GM12864 (cell line): ENCODE results near the gene CDC42BPA.

ENCODE experiments used
- DNase-seq: peaks from one replicate; pipeline ENCODE4 v3.0.0-alpha.2; 2011; ENCODE audit warnings: low read depth
- H3K4me3 ChIP-seq: 2 replicates; pipeline ENCODE4 v1.5.1; 2011; ENCODE audit warnings: mild to moderate bottlenecking, low read depth, low read length, control low read depth
- TF ChIP-seq, protein P1 (sequence below): IDR thresholded peaks from 2 replicates; pipeline ENCODE4 v1.5.1; 2011; ENCODE audit warnings: low read depth, mild to moderate bottlenecking, moderate library complexity, low read length, control low read depth, inconsistent platforms; ENCODE audit errors: missing control alignments

Gene CDC42BPA

DNA sequence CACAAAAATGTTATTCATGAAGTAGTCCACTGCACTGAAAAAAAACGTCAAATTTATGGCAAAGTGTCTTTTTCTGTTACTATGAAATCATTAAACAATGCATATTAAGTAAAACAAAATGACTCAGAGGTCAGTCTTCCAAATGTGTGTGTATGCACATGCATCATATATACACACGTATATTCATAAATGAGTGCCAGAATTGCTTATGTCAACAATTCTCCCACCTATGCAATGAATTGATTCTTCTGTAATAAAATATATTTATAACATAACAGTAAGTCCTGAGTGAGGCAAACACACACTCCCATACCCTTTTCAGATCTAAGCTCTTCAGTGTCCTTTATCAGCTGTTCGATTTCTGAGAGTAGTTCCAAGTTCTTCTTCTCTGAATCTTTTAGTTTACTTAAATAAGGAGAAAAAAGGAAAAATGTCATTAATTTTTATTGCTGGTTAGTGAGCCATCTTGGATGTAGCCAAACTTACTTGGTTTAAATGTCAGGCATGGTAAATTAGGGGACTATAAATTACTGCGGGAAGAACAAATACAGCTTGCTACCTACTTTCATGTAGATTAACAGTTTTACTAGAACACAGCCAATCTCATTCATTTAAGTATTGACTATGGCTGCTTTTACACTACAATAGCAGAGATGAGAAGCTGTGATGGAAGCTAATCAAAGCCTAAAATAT is 246.3 kb downstream of the CDC42BPA start:
- no peak for DNase-seq
- H3K4me3 ChIP-seq = no peak overlapping the region
- TF ChIP-seq, protein P1, sequence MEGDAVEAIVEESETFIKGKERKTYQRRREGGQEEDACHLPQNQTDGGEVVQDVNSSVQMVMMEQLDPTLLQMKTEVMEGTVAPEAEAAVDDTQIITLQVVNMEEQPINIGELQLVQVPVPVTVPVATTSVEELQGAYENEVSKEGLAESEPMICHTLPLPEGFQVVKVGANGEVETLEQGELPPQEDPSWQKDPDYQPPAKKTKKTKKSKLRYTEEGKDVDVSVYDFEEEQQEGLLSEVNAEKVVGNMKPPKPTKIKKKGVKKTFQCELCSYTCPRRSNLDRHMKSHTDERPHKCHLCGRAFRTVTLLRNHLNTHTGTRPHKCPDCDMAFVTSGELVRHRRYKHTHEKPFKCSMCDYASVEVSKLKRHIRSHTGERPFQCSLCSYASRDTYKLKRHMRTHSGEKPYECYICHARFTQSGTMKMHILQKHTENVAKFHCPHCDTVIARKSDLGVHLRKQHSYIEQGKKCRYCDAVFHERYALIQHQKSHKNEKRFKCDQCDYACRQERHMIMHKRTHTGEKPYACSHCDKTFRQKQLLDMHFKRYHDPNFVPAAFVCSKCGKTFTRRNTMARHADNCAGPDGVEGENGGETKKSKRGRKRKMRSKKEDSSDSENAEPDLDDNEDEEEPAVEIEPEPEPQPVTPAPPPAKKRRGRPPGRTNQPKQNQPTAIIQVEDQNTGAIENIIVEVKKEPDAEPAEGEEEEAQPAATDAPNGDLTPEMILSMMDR = no peak

DNA sequence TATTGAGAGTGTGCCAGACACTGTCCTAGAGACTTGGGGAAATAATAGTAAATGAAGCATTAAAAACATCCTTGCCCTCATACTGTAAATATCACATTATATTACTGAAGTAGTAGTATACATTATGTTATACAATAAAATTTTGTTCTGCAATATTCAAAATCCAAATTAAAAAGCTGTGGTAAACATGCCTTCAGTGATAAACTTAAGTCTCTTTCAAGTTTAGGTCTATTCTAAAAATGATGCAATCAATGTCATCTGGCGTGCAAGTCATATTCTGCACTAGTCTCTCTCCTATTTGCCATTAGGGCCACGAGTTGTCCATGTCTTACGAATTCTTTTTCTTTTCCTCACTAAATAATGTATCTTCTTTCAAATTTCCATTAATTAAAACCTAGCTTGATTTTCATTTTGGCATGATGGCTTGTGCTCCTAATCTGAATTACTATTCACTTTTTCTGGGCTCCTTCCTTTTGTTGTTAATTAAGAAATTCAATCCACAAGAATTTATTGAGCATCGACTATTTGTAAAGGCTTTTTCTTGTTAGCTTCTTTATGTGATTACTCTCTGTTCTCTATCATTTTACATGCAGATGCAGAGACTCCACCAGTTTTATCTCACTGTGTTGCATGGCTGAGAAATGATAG is 247.5 kb downstream of the CDC42BPA start:
- H3K4me3 ChIP-seq = no peak overlapping the region
- TF ChIP-seq, protein P1 = no peak
- DNase-seq = no peak

DNA sequence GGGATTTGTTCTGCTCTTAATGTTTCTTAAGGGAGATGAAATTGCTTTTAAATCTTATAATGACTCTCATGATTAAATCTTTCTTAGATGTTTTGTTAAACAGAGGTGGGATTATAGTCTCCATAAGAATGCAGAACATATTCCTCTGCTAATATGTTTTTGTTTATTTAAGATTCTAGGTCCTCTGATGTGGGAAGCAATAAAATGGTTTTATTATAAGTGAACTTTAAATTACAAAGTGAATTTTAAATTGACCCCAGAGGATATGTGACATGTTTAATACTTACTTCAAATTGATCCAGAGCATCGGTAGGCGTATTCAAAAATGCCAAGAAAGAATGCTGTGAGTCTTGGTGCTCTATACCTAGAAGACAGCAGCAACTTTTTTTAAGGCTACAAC is 248.8 kb downstream of the CDC42BPA start:
- TF ChIP-seq, protein P1 = no peak
- DNase-seq = no peak
- no peak overlapping the region for H3K4me3 ChIP-seq

DNA sequence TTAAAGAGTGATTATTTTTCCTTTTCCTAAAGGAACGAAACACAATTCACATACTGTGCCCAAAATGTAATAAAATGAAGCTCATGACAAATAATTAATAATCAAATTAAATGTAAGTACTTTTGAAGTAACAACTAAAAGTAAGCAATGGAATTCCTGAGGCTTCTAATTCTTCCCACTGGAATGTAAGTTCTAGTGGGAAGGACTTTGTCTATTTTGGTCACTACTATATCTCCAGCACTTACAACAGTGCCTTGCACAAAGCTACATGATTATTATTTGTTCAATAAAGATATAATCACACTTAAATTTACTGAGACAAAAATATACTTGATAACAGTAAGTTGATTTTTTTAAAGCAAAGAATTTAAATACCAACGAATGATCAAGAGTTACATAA is 249.4 kb downstream of the CDC42BPA start:
- DNase-seq = no peak
- H3K4me3 ChIP-seq = no peak overlapping the region
- TF ChIP-seq, protein P1 = no peak

DNA sequence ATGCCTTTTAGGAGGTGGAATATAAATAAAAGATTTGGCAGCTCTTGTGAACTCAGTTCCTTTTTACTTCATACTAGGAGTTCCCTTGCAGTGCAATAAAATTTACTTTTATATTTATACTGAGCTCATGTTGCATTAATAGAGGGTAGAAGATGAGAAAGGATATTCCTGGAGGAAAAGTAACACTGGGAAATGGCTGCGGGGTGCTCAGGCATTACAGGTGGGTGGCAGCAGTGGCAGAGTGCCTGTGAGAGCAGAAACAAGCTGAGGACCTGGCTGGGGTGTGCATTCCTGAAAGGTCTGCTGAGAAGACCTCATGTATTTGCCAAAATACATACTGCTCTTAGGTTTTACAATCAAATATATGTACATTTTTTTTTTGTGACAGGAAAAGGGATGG is 251.3 kb downstream of the CDC42BPA start:
- TF ChIP-seq, protein P1 = no peak
- DNase-seq = no peak
- no peak overlapping the region for H3K4me3 ChIP-seq

DNA sequence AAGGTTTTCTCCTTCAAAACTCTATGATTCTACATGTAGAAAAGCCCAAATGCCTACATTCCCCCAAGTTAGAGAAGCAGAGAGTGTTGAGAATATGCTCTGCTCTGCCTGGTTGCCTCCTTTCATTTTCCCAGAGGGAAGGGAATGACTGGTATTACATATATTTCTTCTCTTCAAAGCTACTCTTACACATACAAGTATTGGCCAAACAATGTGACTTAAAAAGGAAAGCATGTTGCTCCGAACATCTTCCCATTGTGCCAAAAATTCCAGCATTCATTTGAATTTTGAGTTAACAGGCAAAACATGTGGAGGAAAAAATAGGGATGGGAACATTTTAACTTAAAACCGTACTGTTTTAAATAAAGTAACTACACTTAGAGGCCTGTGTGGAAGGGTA is 253.0 kb downstream of the CDC42BPA start:
- no peak for DNase-seq
- TF ChIP-seq, protein P1 = no peak
- H3K4me3 ChIP-seq = no peak overlapping the region

DNA sequence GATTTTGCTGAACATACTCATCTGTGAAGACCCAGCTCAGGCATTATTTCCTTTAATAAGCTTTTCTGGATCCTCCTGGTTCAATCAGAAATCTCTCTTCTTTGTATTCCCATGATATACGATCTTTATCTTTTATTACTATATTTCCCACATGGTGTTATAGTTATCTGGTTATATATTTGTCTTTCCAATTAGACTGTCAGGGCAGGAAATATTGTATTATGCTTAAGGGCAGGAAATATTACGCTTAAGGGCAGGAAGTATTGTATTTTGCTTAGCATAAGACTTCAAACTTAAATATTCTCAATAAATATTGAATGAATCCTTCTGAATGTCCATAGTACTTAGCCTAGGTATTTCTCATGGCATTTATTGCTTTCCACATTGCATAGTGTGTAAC is 256.0 kb downstream of the CDC42BPA start:
- TF ChIP-seq, protein P1 = no peak
- H3K4me3 ChIP-seq = no peak overlapping the region
- DNase-seq = no peak
